ENCODE measurements around the gene VMAC.
A peak's percentile ranks its signal among the peaks of the same experiment; 100 is the strongest.

Gene VMAC

GRCh38 chr19:5900976-5901375 lies 3.7 kb upstream of the VMAC start:
- no peak overlapping the region for H3K4me3 ChIP-seq (ENCODE audit: low read depth, low read length)
- DNase-seq (ENCODE audit: low read depth), result no peak
- no peak for TF ChIP-seq CTCF (IDR thresholded peaks at IDR 0.05; ENCODE audit: low read depth, low read length, missing control alignments)

DNA sequence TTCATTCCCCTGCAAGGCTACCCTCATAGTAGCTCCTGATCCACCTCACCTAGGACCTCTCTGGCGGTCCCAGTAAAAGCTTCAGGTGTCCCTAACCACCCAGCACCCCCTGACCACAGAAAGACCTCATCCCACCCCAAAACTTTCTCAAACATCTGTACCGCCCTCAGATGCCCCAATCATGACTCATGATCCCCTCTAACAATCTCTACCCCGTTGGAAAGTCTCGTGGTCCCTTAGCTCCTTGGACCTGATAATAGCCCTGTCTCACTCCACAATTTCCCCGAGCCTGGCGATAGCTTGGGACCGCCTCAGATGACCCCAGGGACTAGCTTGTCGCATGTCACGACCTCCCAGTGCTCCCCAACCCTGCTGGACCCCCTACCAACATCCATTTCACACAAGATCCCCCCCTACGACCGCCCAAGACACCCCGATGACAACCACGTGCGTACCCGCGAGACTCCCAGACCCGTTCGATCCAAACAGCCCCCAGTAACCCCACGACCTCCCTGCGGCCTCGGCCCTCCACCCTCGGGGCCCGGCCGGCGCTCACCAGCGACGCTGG lies 1.5 kb upstream of the VMAC start:
- no peak for DNase-seq (ENCODE audit: low read depth)
- no peak for TF ChIP-seq CTCF (IDR thresholded peaks at IDR 0.05; ENCODE audit: low read depth, low read length, missing control alignments)
- H3K4me3 ChIP-seq (ENCODE audit: low read depth, low read length), result peak overlapping the region; percentile 84

DNA sequence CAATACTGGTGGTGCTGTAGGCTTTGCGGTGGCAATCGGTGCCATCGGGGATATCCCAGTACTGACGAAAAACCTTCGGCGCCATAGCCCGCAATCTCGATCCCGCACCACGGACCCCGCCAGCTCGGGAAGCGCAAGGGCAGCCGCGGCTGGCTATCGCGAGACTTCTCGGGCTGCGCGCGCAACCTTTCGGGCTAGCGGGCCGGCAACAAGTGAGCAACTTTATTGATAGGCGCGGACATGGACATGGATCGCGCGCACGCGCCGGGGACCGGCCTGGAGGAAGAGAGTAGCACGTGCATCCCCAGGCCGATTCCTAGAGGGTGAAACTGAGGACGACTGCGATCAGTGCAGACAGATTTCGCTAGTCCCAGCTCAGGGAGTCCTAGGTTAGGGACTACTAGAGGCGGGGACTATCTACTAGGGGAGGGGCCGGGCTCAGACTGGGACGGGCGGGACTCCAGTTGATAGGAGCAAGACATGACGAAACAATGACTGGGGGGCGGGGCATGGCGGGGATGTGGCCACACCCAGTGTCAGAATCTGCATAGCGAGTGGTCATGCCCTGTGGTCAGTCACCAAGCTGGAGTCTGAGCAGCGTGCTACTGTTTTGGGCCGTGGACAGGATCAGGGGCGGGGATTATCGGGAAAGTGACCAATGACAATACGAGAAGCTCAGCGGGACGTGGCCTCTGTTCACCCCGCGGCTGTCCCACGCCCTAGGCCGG lies 884 bp upstream of the VMAC start, which contains the start of gene NDUFA11:
TSS of gene NDUFA11 (minus strand) at position 167 of the 728 bp plus-strand sequence. CDS start at position 85, 82 bp downstream.
- DNase-seq (ENCODE audit: low read depth), result peak; percentile 71
- peak within 1 kb of the TSS; percentile 84 for H3K4me3 ChIP-seq (ENCODE audit: low read depth, low read length)
- TF ChIP-seq CTCF (IDR thresholded peaks at IDR 0.05; ENCODE audit: low read depth, low read length, missing control alignments), result no peak

DNA sequence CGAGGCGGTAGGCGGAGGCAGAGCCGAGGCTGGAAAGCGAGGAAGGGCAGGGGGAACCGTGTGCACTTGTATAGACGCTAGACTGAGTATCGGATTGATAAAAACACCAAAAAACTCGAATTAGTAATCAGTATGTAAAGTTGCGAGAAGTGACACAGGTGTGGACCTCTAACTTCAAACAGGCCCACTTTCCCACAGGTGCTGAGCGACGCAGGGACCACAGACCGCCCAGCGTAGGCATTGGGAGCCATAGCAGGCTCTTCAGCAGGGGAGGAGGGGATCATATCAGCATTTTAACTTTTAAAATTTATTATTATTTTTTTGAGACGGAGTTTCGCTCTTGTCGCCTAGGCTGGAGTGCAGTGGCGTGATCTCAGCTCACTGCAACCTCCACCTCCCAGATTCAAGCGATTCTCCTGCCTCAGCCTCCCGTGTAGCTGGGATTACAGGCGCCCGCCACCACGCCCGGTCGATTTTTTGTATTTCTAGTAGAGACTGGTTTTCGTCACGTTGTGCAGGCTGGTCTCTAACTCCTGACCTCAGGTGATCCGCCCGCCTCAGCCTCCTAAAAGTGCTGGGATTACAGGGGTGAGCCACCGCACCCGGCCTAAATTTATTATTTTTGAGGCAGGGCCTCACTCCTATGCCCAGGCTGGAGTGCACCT lies 574 bp downstream of the VMAC start:
- H3K4me3 ChIP-seq (ENCODE audit: low read depth, low read length), result peak overlapping the region; percentile 95
- no peak for DNase-seq (ENCODE audit: low read depth)
- no peak for TF ChIP-seq CTCF (IDR thresholded peaks at IDR 0.05; ENCODE audit: low read depth, low read length, missing control alignments)

- no peak for DNase-seq (ENCODE audit: low read depth)
- TF ChIP-seq CTCF (IDR thresholded peaks at IDR 0.05; ENCODE audit: low read depth, low read length, missing control alignments), result no peak
- no peak overlapping the region for H3K4me3 ChIP-seq (ENCODE audit: low read depth, low read length)
Observed at GRCh38 chr19:5907241-5907640, 2.6 kb downstream of the VMAC start.

- TF ChIP-seq CTCF (IDR thresholded peaks at IDR 0.05; ENCODE audit: low read depth, low read length, missing control alignments), result no peak
- H3K4me3 ChIP-seq (ENCODE audit: low read depth, low read length), result no peak overlapping the region
- no peak for DNase-seq (ENCODE audit: low read depth)
Observed at GRCh38 chr19:5908773-5909442, 4.2 kb downstream of the VMAC start.

Measured in GM12864 (cell line).